Caco-2 (cell line): ENCODE measurements around the gene DCDC2B. TPM values are rescaled to one million over a fixed set of nuclear protein-coding genes. Genes with fewer than 3 reads are reported as not detected.
"Not testable (repeated sequence)": the region's sequence is repeated elsewhere in the genome, so short reads cannot be mapped to it uniquely, and the experiment has no call there.

ENCODE experiments used
- Bru-seq: library from RNA; stranded (reverse); fragments of 400-500 nt; gene quantifications from one replicate; lab custom pipeline; 2021; lab: Mats Ljungman, UMichigan
- BruChase-seq, 2 experiments: library from RNA; stranded (reverse); fragments of 400-500 nt; gene quantifications; one replicate each; lab custom pipeline; 2021; lab: Mats Ljungman, UMichigan
- BruUV-seq: library from RNA; stranded (reverse); fragments of 400-500 nt; replicated peaks from 2 replicates; lab custom pipeline; 2021; lab: Mats Ljungman, UMichigan
- CTCF ChIA-PET: fragments of 300-600 bp; sonication (Branson Sonifier 250); formaldehyde crosslinking; loops from one replicate; lab custom pipeline; 2022; ENCODE audit warnings: antibody characterized with exemption; lab: Charles Lee
- POLR2A ChIA-PET: fragments of 300-600 bp; sonication (Branson Sonifier 250); formaldehyde crosslinking; loops from one replicate; lab custom pipeline; 2022; ENCODE audit warnings: antibody characterized with exemption; lab: Charles Lee
- DNase-seq, 2 experiments: peaks; one replicate each; pipeline versions ENCODE4 v3.0.0 to v3.0.0-alpha.2; 2020 to 2022
- H3K27me3 ChIP-seq: replicated peaks from 2 replicates; pipeline ENCODE4 v1.6.0; 2011; ENCODE audit warnings: low read length; ENCODE audit not compliant: control insufficient read depth, insufficient read depth
- H3K36me3 ChIP-seq: 2 replicates; pipeline ENCODE4 v1.5.1; 2011; ENCODE audit warnings: low read length; ENCODE audit not compliant: control insufficient read depth, insufficient read depth
- H3K4me1 ChIP-seq: fragments of 250-450 bp; sonication (Bioruptor Pico); 2 replicates; pipeline ENCODE4 v1.5.1; 2020; ENCODE audit warnings: mild to moderate bottlenecking
- H3K4me3 ChIP-seq: 2 replicates; pipeline ENCODE4 v1.5.1; 2011; ENCODE audit warnings: low read depth, mild to moderate bottlenecking, control low read depth, low read length
- H3K9me3 ChIP-seq: fragments of 250-450 bp; sonication (Bioruptor Pico); 2 replicates; pipeline ENCODE4 v1.5.1; 2020; ENCODE audit warnings: mild to moderate bottlenecking, moderate library complexity
- H3K27ac Mint-ChIP-seq: one replicate; pipeline ENCODE4 v1.8.0; 2022; ENCODE audit warnings: mixed read lengths; ENCODE audit not compliant: unreplicated experiment
- H3K27me3 Mint-ChIP-seq: one replicate; pipeline ENCODE4 v1.8.0; 2022; ENCODE audit warnings: mixed read lengths; ENCODE audit not compliant: insufficient read depth, unreplicated experiment
- H3K36me3 Mint-ChIP-seq: one replicate; pipeline ENCODE4 v1.8.0; 2022; ENCODE audit warnings: mild to moderate bottlenecking, mixed read lengths; ENCODE audit not compliant: insufficient read depth, unreplicated experiment
- H3K4me1 Mint-ChIP-seq: one replicate; pipeline ENCODE4 v1.8.0; 2022; ENCODE audit warnings: low read depth, mixed read lengths; ENCODE audit not compliant: unreplicated experiment
- H3K4me3 Mint-ChIP-seq: one replicate; pipeline ENCODE4 v1.8.0; 2022; ENCODE audit warnings: mild to moderate bottlenecking, moderate library complexity, mixed read lengths; ENCODE audit not compliant: unreplicated experiment
- H3K9me3 Mint-ChIP-seq: one replicate; pipeline ENCODE4 v1.8.0; 2022; ENCODE audit warnings: mixed read lengths; ENCODE audit not compliant: unreplicated experiment
- CTCF ChIP-seq, 2 experiments: fragments of 200-600 bp in 1 of 2; IDR thresholded peaks; 1 replicate in 1 of 2; 2 replicates in 1 of 2; pipeline versions ENCODE4 v1.5.1 to v1.8.0; 2011 to 2022; ENCODE audit warnings: antibody characterized with exemption in 1 of 2, control low read depth in 1 of 2, inconsistent platforms in 1 of 2, low read depth in 1 of 2, low read length in 1 of 2, mild to moderate bottlenecking in 1 of 2, moderate library complexity in 1 of 2; ENCODE audit not compliant: insufficient read depth in 1 of 2, severe bottlenecking in 1 of 2, unreplicated experiment in 1 of 2
- intact Hi-C: fragments of 100-400 bp; cut with micrococcal nuclease; formaldehyde crosslinking; loops from one replicate; pipeline ENCODE4 v1.10.0; 2022; ENCODE audit not compliant: unreplicated experiment
- long read RNA-seq: library from polyadenylated mRNA; stranded (forward); transcript quantifications from one replicate; pipeline ENCODE4 v2.0.0, GENCODE V29; 2022
- total RNA-seq: library from RNA; stranded (reverse); gene quantifications from 2 replicates; pipeline ENCODE4 v1.2.3, GENCODE V29; 2022

Gene DCDC2B
- total RNA-seq = not detected in 2 replicates
- Bru-seq, nascent RNA = percentile 10 among the genes with signal in this experiment
- BruChase-seq, experiment 1, labeled RNA remaining after a 2-hour chase = percentile 17 among the genes with signal in this experiment
- percentile 23 among the genes with signal in this experiment for BruChase-seq, experiment 2, labeled RNA remaining after a 6-hour chase
- long read RNA-seq, partial matches to known transcripts = 0 of 4 reads
- long read RNA-seq, other reads (novel, unspliced or antisense) = 4 of 4 reads

- TF ChIP-seq CTCF (IDR thresholded peaks at IDR 0.05; ENCODE audit: insufficient read depth in 1 of 2, low read depth in 1 of 2, low read length in 1 of 2, severe bottlenecking in 1 of 2, unreplicated experiment in 1 of 2) = no peak
- H3K9me3 ChIP-seq = no peaks in the 10 kb centered on the region
- Mint-ChIP-seq H3K4me1 (no peaks in the 10 kb centered on the region), H3K27ac (no peak within 1 kb of the TSS), H3K4me3 (no peak within 1 kb of the TSS), H3K36me3 (peaks cover 16% of the 10 kb centered on the region), H3K9me3 (no peaks in the 10 kb centered on the region), H3K27me3 (no peaks in the 10 kb centered on the region)
- intact Hi-C loops = no loop called here
- no peaks in the 10 kb centered on the region for H3K36me3 ChIP-seq
- ChIA-PET POLR2A (no interaction called here), CTCF (no interaction called here)
- BruUV-seq = no TSS peak
- no peak within 1 kb of the TSS for H3K4me3 ChIP-seq
- no peak for DNase-seq
- no peaks in the 10 kb centered on the region for H3K4me1 ChIP-seq
- H3K27me3 ChIP-seq = no peaks in the 10 kb centered on the region
These were observed at the start of gene DCDC2B for GRCh38 chr1:32208891-32209328. Gene DCDC2B, plus strand, starts transcription at chr1:32209089. Its CDS starts 5 bp downstream, at chr1:32209094.

- Histone ChIP-seq H3K9me3 (no peaks in the 10 kb centered on the region), H3K36me3 (no peaks in the 10 kb centered on the region), H3K4me1 (no peaks in the 10 kb centered on the region), H3K27me3 (no peaks in the 10 kb centered on the region), H3K4me3 (no peak overlapping the region)
- H3K9me3 Mint-ChIP-seq = no peaks in the 10 kb centered on the region
- no peak overlapping the region for H3K4me3 Mint-ChIP-seq
- peaks cover 41% of the 10 kb centered on the region for H3K36me3 Mint-ChIP-seq
- ChIA-PET CTCF (no interaction called here), POLR2A (no interaction called here)
- H3K4me1 Mint-ChIP-seq = no peaks in the 10 kb centered on the region
- DNase-seq = no peak
- no peak overlapping the region for H3K27ac Mint-ChIP-seq
- BruUV-seq = no TSS peak
- intact Hi-C loops = no loop called here
- no peak for TF ChIP-seq CTCF (IDR thresholded peaks at IDR 0.05; ENCODE audit: insufficient read depth in 1 of 2, low read depth in 1 of 2, low read length in 1 of 2, severe bottlenecking in 1 of 2, unreplicated experiment in 1 of 2)
- no peaks in the 10 kb centered on the region for H3K27me3 Mint-ChIP-seq
These were observed 49.7 kb upstream of the DCDC2B start for GRCh38 chr1:32159189-32159588.

- H3K36me3 Mint-ChIP-seq = peaks cover 49% of the 10 kb centered on the region
- no peaks in the 10 kb centered on the region for H3K9me3 Mint-ChIP-seq
- H3K4me3 ChIP-seq = no peak overlapping the region
- H3K4me1 Mint-ChIP-seq = no peaks in the 10 kb centered on the region
- H3K27ac Mint-ChIP-seq = no peak overlapping the region
- no peak overlapping the region for H3K4me3 Mint-ChIP-seq
- intact Hi-C loops = no loop called here
- CTCF ChIA-PET = no interaction called here
- POLR2A ChIA-PET = no interaction called here
- no peaks in the 10 kb centered on the region for H3K36me3 ChIP-seq
- no peaks in the 10 kb centered on the region for H3K27me3 ChIP-seq
- H3K4me1 ChIP-seq = no peaks in the 10 kb centered on the region
- no peaks in the 10 kb centered on the region for H3K9me3 ChIP-seq
- no peak for TF ChIP-seq CTCF (IDR thresholded peaks at IDR 0.05; ENCODE audit: insufficient read depth in 1 of 2, low read depth in 1 of 2, low read length in 1 of 2, severe bottlenecking in 1 of 2, unreplicated experiment in 1 of 2)
- H3K27me3 Mint-ChIP-seq = no peaks in the 10 kb centered on the region
- no TSS peak for BruUV-seq
- no peak for DNase-seq
These were observed 45.5 kb upstream of the DCDC2B start for GRCh38 chr1:32163405-32163804.

- BruUV-seq, H3K27me3 Mint-ChIP-seq, CTCF ChIA-PET, H3K4me3 Mint-ChIP-seq, H3K4me1 ChIP-seq, H3K27me3 ChIP-seq, H3K27ac Mint-ChIP-seq, H3K4me1 Mint-ChIP-seq, intact Hi-C loops, H3K36me3 ChIP-seq, DNase-seq, H3K9me3 ChIP-seq, POLR2A ChIA-PET, H3K9me3 Mint-ChIP-seq, H3K4me3 ChIP-seq: not testable (repeated sequence)
- peaks cover 61% of the 10 kb centered on the region for H3K36me3 Mint-ChIP-seq
These were observed 43.3 kb upstream of the DCDC2B start for GRCh38 chr1:32165633-32166032.
